ENCODE measurements around the gene HYCC1.

Gene HYCC1

GRCh38 chr7:23014681-23015080 is 751 bp upstream of the HYCC1 start:
- Histone ChIP-seq H3K27me3 (ENCODE audit: control insufficient read depth, low read length) (no peaks in the 10 kb centered on the region), H3K4me1 (ENCODE audit: control insufficient read depth, low read length) (peaks cover 78% of the 10 kb centered on the region), H3K9me2 (replicated peaks; ENCODE audit: control insufficient read depth, low read length) (no peaks in the 10 kb centered on the region), H4K20me1 (ENCODE audit: control insufficient read depth, insufficient read depth, low read depth, low read length) (peaks cover 15% of the 10 kb centered on the region), H3K4me2 (ENCODE audit: low read length) (peak overlapping the region; percentile 58), H3K27ac (ENCODE audit: low read depth, low read length) (peak overlapping the region; percentile 36), H3F3A (ENCODE audit: control insufficient read depth, insufficient read depth) (peaks cover 12% of the 10 kb centered on the region), H3K9me3 (ENCODE audit: control insufficient read depth, insufficient read depth, low read length) (no peaks in the 10 kb centered on the region), H3K4me3 (ENCODE audit: low read length) (peak overlapping the region; percentile 47), H3K36me3 (ENCODE audit: control insufficient read depth, low read length) (peaks cover 4% of the 10 kb centered on the region; the same call in 1 of the 2 replicates), H3K79me2 (ENCODE audit: control insufficient read depth, low read length) (peaks cover 41% of the 10 kb centered on the region)
- TF ChIP-seq EZH2phosphoT487 (IDR thresholded peaks at IDR 0.05; ENCODE audit: borderline replicate concordance, low read length): no peak
- TF ChIP-seq, protein P1, sequence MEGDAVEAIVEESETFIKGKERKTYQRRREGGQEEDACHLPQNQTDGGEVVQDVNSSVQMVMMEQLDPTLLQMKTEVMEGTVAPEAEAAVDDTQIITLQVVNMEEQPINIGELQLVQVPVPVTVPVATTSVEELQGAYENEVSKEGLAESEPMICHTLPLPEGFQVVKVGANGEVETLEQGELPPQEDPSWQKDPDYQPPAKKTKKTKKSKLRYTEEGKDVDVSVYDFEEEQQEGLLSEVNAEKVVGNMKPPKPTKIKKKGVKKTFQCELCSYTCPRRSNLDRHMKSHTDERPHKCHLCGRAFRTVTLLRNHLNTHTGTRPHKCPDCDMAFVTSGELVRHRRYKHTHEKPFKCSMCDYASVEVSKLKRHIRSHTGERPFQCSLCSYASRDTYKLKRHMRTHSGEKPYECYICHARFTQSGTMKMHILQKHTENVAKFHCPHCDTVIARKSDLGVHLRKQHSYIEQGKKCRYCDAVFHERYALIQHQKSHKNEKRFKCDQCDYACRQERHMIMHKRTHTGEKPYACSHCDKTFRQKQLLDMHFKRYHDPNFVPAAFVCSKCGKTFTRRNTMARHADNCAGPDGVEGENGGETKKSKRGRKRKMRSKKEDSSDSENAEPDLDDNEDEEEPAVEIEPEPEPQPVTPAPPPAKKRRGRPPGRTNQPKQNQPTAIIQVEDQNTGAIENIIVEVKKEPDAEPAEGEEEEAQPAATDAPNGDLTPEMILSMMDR (IDR thresholded peaks at IDR 0.05; ENCODE audit: low read depth, low read length, poor library complexity, severe bottlenecking): no peak

GRCh38 chr7:23012908-23013714 is 819 bp downstream of the HYCC1 start:
- peak overlapping the region; percentile 93 for H3K4me2 ChIP-seq (ENCODE audit: low read length)
- no peaks in the 10 kb centered on the region for H3K27me3 ChIP-seq (ENCODE audit: control insufficient read depth, low read length)
- peaks cover 12% of the 10 kb centered on the region for H3F3A ChIP-seq (ENCODE audit: control insufficient read depth, insufficient read depth)
- peaks cover 57% of the 10 kb centered on the region for H3K79me2 ChIP-seq (ENCODE audit: control insufficient read depth, low read length)
- H3K4me1 ChIP-seq (ENCODE audit: control insufficient read depth, low read length): peaks cover 69% of the 10 kb centered on the region
- H3K9me2 ChIP-seq (replicated peaks; ENCODE audit: control insufficient read depth, low read length): no peaks in the 10 kb centered on the region
- peaks cover 15% of the 10 kb centered on the region for H4K20me1 ChIP-seq (ENCODE audit: control insufficient read depth, insufficient read depth, low read depth, low read length)
- H3K36me3 ChIP-seq (ENCODE audit: control insufficient read depth, low read length): peaks cover 4% of the 10 kb centered on the region; the same call in 1 of the 2 replicates
- no peaks in the 10 kb centered on the region for H3K9me3 ChIP-seq (ENCODE audit: control insufficient read depth, insufficient read depth, low read length)
- H3K27ac ChIP-seq (ENCODE audit: low read depth, low read length): no peak overlapping the region
- TF ChIP-seq, protein P1 (IDR thresholded peaks at IDR 0.05; ENCODE audit: low read depth, low read length, poor library complexity, severe bottlenecking): no peak
- TF ChIP-seq EZH2phosphoT487 (IDR thresholded peaks at IDR 0.05; ENCODE audit: borderline replicate concordance, low read length): no peak
- peak overlapping the region; percentile 88 for H3K4me3 ChIP-seq (ENCODE audit: low read length)

GRCh38 chr7:23012186-23012585 is 1.7 kb downstream of the HYCC1 start:
- H3K4me2 ChIP-seq (ENCODE audit: low read length): peak overlapping the region; percentile 93
- peak overlapping the region; percentile 88 for H3K4me3 ChIP-seq (ENCODE audit: low read length)
- no peaks in the 10 kb centered on the region for H3K9me2 ChIP-seq (replicated peaks; ENCODE audit: control insufficient read depth, low read length)
- TF ChIP-seq EZH2phosphoT487 (IDR thresholded peaks at IDR 0.05; ENCODE audit: borderline replicate concordance, low read length): no peak
- TF ChIP-seq, protein P1 (IDR thresholded peaks at IDR 0.05; ENCODE audit: low read depth, low read length, poor library complexity, severe bottlenecking): no peak
- no peak overlapping the region for H3K27ac ChIP-seq (ENCODE audit: low read depth, low read length)
- peaks cover 4% of the 10 kb centered on the region; the same call in 1 of the 2 replicates for H3K36me3 ChIP-seq (ENCODE audit: control insufficient read depth, low read length)
- H3K79me2 ChIP-seq (ENCODE audit: control insufficient read depth, low read length): peaks cover 66% of the 10 kb centered on the region
- peaks cover 15% of the 10 kb centered on the region for H4K20me1 ChIP-seq (ENCODE audit: control insufficient read depth, insufficient read depth, low read depth, low read length)
- peaks cover 59% of the 10 kb centered on the region for H3K4me1 ChIP-seq (ENCODE audit: control insufficient read depth, low read length)
- H3K9me3 ChIP-seq (ENCODE audit: control insufficient read depth, insufficient read depth, low read length): no peaks in the 10 kb centered on the region
- no peaks in the 10 kb centered on the region for H3K27me3 ChIP-seq (ENCODE audit: control insufficient read depth, low read length)
- peaks cover 12% of the 10 kb centered on the region for H3F3A ChIP-seq (ENCODE audit: control insufficient read depth, insufficient read depth)

All from DOHH2 (cell line).